ENCODE measurements around the gene AK8. TPM values are rescaled to one million over a fixed set of nuclear protein-coding genes. Genes with fewer than 3 reads are reported as not detected.

AK8 gene
- total RNA-seq, 4 donors from 2014 or later, result 1.4 to 3.7 (median 1.8) TPM

- no peaks in the 10 kb centered on the region for H3K9me3 ChIP-seq
- 88% methylated on average over 16 of the region's 16 CpGs for WGBS
- H3K4me1 ChIP-seq, result peaks cover 37% of the 10 kb centered on the region
- H3K27me3 ChIP-seq, result no peaks in the 10 kb centered on the region
- TF ChIP-seq POLR2A (IDR thresholded peaks at IDR 0.05) (no peak), POLR2AphosphoS5 (IDR thresholded peaks at IDR 0.05) (no peak), EP300 (IDR thresholded peaks at IDR 0.05) (no peak)
- TF ChIP-seq, protein P1, sequence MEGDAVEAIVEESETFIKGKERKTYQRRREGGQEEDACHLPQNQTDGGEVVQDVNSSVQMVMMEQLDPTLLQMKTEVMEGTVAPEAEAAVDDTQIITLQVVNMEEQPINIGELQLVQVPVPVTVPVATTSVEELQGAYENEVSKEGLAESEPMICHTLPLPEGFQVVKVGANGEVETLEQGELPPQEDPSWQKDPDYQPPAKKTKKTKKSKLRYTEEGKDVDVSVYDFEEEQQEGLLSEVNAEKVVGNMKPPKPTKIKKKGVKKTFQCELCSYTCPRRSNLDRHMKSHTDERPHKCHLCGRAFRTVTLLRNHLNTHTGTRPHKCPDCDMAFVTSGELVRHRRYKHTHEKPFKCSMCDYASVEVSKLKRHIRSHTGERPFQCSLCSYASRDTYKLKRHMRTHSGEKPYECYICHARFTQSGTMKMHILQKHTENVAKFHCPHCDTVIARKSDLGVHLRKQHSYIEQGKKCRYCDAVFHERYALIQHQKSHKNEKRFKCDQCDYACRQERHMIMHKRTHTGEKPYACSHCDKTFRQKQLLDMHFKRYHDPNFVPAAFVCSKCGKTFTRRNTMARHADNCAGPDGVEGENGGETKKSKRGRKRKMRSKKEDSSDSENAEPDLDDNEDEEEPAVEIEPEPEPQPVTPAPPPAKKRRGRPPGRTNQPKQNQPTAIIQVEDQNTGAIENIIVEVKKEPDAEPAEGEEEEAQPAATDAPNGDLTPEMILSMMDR (IDR thresholded peaks at IDR 0.05), result no peak
- H3K27ac ChIP-seq, result no peak overlapping the region
- no peaks in the 10 kb centered on the region for H3K36me3 ChIP-seq
- no peak overlapping the region for H3K4me3 ChIP-seq
- no peak for DNase-seq (ENCODE audit: low spot score in 2 of 2)
Measured at GRCh38 chr9:132795511-132796303, 82.4 kb downstream of the AK8 start.

GRCh38 chr9:132794730-132795380, 83.2 kb downstream of the AK8 start:
- TF ChIP-seq EP300 (IDR thresholded peaks at IDR 0.05), result no peak
- TF ChIP-seq POLR2AphosphoS5 (IDR thresholded peaks at IDR 0.05), result no peak
- TF ChIP-seq POLR2A (IDR thresholded peaks at IDR 0.05), result no peak
- TF ChIP-seq, protein P1 (IDR thresholded peaks at IDR 0.05), result no peak
- Histone ChIP-seq H3K4me3 (no peak overlapping the region), H3K36me3 (no peaks in the 10 kb centered on the region), H3K9me3 (no peaks in the 10 kb centered on the region), H3K27ac (no peak overlapping the region), H3K27me3 (no peaks in the 10 kb centered on the region), H3K4me1 (peaks cover 30% of the 10 kb centered on the region)
- no peak for DNase-seq (ENCODE audit: low spot score in 2 of 2)
- WGBS, result 29% methylated on average over 13 of the region's 13 CpGs

DNA sequence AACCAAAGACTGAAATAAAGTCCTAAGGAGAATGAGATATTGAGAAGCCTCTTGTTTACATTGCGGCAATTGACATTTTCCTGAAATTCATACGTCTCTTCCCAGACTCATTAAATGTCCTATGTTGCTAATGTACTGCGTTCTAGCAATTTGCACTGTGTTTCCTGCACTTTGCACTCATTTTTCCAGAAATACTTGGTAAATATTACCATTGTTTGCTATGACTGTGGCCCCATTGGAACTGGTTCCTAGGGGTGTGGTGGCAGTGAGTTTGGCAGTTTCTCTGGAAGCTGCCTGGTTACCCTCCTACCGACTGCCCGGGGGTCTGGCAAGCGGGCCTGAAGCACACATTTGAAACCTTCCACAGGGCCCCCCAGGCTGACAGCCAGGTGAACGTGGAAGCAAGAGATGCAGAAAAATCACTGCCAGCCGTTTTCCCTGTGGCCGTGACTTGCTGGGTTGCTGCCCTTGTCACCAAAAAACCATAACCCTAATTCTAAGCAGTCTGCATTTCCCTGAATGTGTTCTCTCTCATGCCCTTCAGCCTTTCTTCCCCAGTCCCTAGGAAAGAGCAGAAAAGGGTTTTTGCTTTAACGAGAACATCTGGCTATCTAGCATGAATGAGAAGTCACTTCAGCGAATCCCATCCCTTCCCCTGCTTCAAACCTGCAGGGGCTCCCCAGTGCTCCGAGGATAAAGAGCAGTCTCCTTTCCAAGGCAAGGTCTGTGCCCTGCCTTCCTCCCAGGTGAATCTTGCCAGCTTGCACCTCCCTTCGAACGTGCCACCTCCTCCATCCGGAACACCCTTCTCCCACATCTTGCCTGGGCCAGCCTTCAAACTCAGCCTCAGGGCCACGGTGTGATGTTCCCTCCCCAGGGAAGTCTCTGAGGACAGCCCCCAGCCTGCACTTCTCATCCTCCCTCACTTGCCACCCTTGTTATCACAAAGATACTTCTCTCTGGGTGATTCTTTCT, 84.2 kb downstream of the AK8 start:
- no peaks in the 10 kb centered on the region for H3K27me3 ChIP-seq
- H3K4me1 ChIP-seq, result peaks cover 22% of the 10 kb centered on the region
- no peak overlapping the region for H3K27ac ChIP-seq
- WGBS, result 39% methylated on average over 16 of the region's 16 CpGs
- no peaks in the 10 kb centered on the region for H3K9me3 ChIP-seq
- no peaks in the 10 kb centered on the region for H3K36me3 ChIP-seq
- TF ChIP-seq POLR2A (IDR thresholded peaks at IDR 0.05) (no peak), POLR2AphosphoS5 (IDR thresholded peaks at IDR 0.05) (no peak), EP300 (IDR thresholded peaks at IDR 0.05) (no peak)
- TF ChIP-seq, protein P1 (IDR thresholded peaks at IDR 0.05), result no peak
- no peak overlapping the region for H3K4me3 ChIP-seq
- peak in 1 of 2 donors; percentile 67 for DNase-seq (ENCODE audit: low spot score in 2 of 2)

GRCh38 chr9:132792547-132792946, 85.5 kb downstream of the AK8 start:
- Histone ChIP-seq H3K27ac (no peak overlapping the region), H3K4me3 (no peak overlapping the region), H3K36me3 (no peaks in the 10 kb centered on the region), H3K4me1 (peaks cover 12% of the 10 kb centered on the region), H3K9me3 (no peaks in the 10 kb centered on the region), H3K27me3 (no peaks in the 10 kb centered on the region)
- peak in 1 of 2 donors; percentile 69 for DNase-seq (ENCODE audit: low spot score in 2 of 2)
- TF ChIP-seq, protein P1 (IDR thresholded peaks at IDR 0.05), result no peak
- TF ChIP-seq POLR2AphosphoS5 (IDR thresholded peaks at IDR 0.05), result no peak
- TF ChIP-seq POLR2A (IDR thresholded peaks at IDR 0.05), result no peak
- no peak for TF ChIP-seq EP300 (IDR thresholded peaks at IDR 0.05)
- WGBS, result 88% methylated on average over 1 of the region's 9 CpGs
